Erythroblast (primary cell): ENCODE data around the gene AKAP3.

ENCODE experiments used
- GATA1 ChIP-seq: IDR thresholded peaks from 2 replicates; pipeline ENCODE4 v1.6.1; 2011; ENCODE audit warnings: low read depth, mild to moderate bottlenecking, control low read depth, low read length, moderate library complexity
- POLR2A ChIP-seq: IDR thresholded peaks from 2 replicates; pipeline ENCODE4 v1.6.1; 2011; ENCODE audit warnings: mild to moderate bottlenecking, low read length

- no peak for TF ChIP-seq POLR2A
- TF ChIP-seq GATA1: no peak
Observed at GRCh38 chr12:4630262-4630661, 18.6 kb downstream of the AKAP3 start.
